ENCODE measurements around the gene PEAK3. TPM values are rescaled to one million over a fixed set of nuclear protein-coding genes. Genes with fewer than 3 reads are reported as not detected.

Gene PEAK3
- total and polyA plus RNA-seq, 10 of the 15 experiments (the other 5 are each of a cell fraction or from before 2014, with no cell fraction given): 0.03 to 0.10 (median 0.05) TPM; not detected in 7

- TF ChIP-seq EGR1 (IDR thresholded peaks at IDR 0.05; ENCODE audit: borderline replicate concordance in 1 of 2, low read depth in 2 of 2, low read length in 2 of 2): no peak
- TF ChIP-seq CREM (IDR thresholded peaks at IDR 0.05; ENCODE audit: low read depth): no peak
- TF ChIP-seq, protein P1, sequence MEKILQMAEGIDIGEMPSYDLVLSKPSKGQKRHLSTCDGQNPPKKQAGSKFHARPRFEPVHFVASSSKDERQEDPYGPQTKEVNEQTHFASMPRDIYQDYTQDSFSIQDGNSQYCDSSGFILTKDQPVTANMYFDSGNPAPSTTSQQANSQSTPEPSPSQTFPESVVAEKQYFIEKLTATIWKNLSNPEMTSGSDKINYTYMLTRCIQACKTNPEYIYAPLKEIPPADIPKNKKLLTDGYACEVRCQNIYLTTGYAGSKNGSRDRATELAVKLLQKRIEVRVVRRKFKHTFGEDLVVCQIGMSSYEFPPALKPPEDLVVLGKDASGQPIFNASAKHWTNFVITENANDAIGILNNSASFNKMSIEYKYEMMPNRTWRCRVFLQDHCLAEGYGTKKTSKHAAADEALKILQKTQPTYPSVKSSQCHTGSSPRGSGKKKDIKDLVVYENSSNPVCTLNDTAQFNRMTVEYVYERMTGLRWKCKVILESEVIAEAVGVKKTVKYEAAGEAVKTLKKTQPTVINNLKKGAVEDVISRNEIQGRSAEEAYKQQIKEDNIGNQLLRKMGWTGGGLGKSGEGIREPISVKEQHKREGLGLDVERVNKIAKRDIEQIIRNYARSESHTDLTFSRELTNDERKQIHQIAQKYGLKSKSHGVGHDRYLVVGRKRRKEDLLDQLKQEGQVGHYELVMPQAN (conservative IDR thresholded peaks at IDR 0.05): no peak
Measured at GRCh38 chr19:2276429-2276986, 5.5 kb downstream of the PEAK3 start (continued).

DNA sequence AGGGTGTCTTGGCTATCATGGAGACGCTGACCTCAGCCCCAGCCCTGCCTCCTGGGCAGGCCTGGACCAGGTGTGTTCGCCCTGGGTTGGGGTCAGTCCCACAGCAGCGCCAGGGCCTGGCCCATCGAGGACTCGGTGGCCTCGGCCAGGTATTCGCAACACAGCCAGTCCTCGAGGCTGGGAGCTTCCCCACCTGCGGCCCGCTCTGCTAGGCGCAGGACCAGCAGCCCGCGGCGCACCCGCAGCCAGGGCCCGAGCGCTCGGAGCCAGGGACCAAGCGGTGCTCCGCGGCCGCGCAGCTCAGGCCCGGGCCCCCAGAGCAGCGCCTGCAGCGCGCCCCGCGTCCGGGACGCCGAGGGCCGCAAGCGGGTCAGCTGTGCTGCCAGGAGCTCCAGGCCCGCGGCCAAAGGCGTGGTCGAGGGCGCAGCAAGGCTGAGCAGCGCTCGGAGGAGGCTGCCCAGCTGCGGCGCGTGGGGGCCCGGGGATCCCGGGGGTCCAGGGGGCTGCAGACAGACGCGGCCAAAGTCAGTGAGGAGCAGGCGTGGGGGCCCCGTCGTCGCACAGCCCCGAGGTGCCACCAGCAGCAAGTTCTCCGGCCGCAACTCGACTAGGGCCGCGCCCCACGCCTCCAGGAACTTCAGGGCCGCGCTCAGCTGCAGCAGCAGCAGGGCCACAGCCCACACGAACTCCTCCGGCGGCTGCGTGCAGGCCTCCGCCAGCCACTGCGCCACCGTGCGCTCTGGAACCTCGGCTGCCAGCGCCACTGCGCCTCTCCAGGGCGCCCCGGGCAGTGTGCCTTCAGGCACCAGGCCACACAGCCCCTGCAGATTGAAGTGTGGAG is 6.2 kb downstream of the PEAK3 start:
- POLR2A ChIA-PET: no interaction called here
- in situ Hi-C loops (cut with MboI): loop anchor here (10.0 kb wide), 1 partner anchor 339 kb away; no protein-coding TSS in a partner anchor
- TF ChIP-seq NRF1 (conservative IDR thresholded peaks at IDR 0.05; ENCODE audit: low read depth, low read length) (no peak), CHD2 (IDR thresholded peaks at IDR 0.05; ENCODE audit: borderline replicate concordance, low read depth, low read length) (no peak), SREBF1 (IDR thresholded peaks at IDR 0.05; ENCODE audit: low read length) (no peak), STAT1 (conservative IDR thresholded peaks at IDR 0.05) (no peak), EP300 (IDR thresholded peaks at IDR 0.05; ENCODE audit: borderline replicate concordance in 1 of 2, control insufficient read depth in 1 of 2, low read depth in 2 of 2, low read length in 2 of 2) (no peak), POLR2AphosphoS5 (IDR thresholded peaks at IDR 0.05; ENCODE audit: low read length) (peak; percentile 3; the same call in 1 of the 2 replicates), SMAD1 (IDR thresholded peaks at IDR 0.05; ENCODE audit: low read depth, partially characterized antibody) (no peak), RB1 (IDR thresholded peaks at IDR 0.05; ENCODE audit: borderline replicate concordance) (no peak), ZNF384 (IDR thresholded peaks at IDR 0.05; ENCODE audit: borderline replicate concordance, low read depth, low read length) (no peak), MEF2B (IDR thresholded peaks at IDR 0.05; ENCODE audit: partially characterized antibody, poor library complexity, severe bottlenecking) (no peak), E2F8 (IDR thresholded peaks at IDR 0.05; ENCODE audit: low read depth, partially characterized antibody) (no peak), ZNF622 (IDR thresholded peaks at IDR 0.05) (no peak), TAF1 (IDR thresholded peaks at IDR 0.05; ENCODE audit: borderline replicate concordance, low read depth, low read length) (no peak)

More for the DNA sequence above, 6.2 kb downstream of the PEAK3 start:
- RAD21 ChIA-PET (ENCODE audit: unreplicated experiment): interaction anchor here (1.1 to 4.5 kb wide), 4 partner anchors 18 to 116 kb away, joined by 3 to 44 read pairs (median 4); no protein-coding TSS in a partner anchor
- H3K4me2 ChIP-seq (ENCODE audit: control insufficient read depth, insufficient read depth): no peak overlapping the region
- ATAC-seq: no peak
- SMC1A ChIA-PET (ENCODE audit: uncharacterized antibody, unreplicated experiment): interaction anchor here (2.1 to 5.1 kb wide), 3 partner anchors 37 to 117 kb away, joined by 5 to 30 read pairs (median 10); no protein-coding TSS in a partner anchor
- no peaks in the 10 kb centered on the region for H3K27me3 ChIP-seq (replicated peaks in 1 of 2; ENCODE audit: control insufficient read depth in 2 of 2, insufficient read depth in 2 of 2, low read length in 1 of 2)
- peaks cover 7% of the 10 kb centered on the region for H3K4me1 ChIP-seq (ENCODE audit: control insufficient read depth, insufficient read depth, low read length)
- peaks cover 38% of the 10 kb centered on the region for H3K79me2 ChIP-seq (ENCODE audit: control insufficient read depth, insufficient read depth, low read length)
- H3K27ac ChIP-seq (ENCODE audit: control insufficient read depth, insufficient read depth): no peak overlapping the region
- H4K20me1 ChIP-seq (ENCODE audit: control insufficient read depth, insufficient read depth): peaks cover 10% of the 10 kb centered on the region
- no peak overlapping the region for H2AFZ ChIP-seq (ENCODE audit: control insufficient read depth, low read depth, low read length)
- CTCF ChIA-PET: interaction anchor here (1.0 to 6.4 kb wide), 8 partner anchors 9 to 116 kb away, joined by 3 to 46 read pairs (median 8); no protein-coding TSS in a partner anchor
- peaks cover 4 to 19% of the 10 kb centered on the region in 2 experiments for H3K36me3 ChIP-seq (ENCODE audit: control insufficient read depth in 2 of 2, insufficient read depth in 2 of 2, low read length in 1 of 2)
- no peak overlapping the region for H3K9ac ChIP-seq (ENCODE audit: control insufficient read depth, insufficient read depth, low read length)
- no peaks in the 10 kb centered on the region for H3K9me3 ChIP-seq (replicated peaks; ENCODE audit: control insufficient read depth, insufficient read depth, low read length)
- no peak for FAIRE-seq
- H3K4me3 ChIP-seq: no peak overlapping the region
- 97% methylated on average over 50 of the region's 74 CpGs for WGBS (ENCODE audit: insufficient coverage, insufficient replicate concordance, low lambda C conversion rate, missing lambda C conversion rate)
- intact Hi-C loops (cut with micrococcal nuclease; ENCODE audit: unreplicated experiment): loop anchor here (1.0 to 10.0 kb wide), 3 partner anchors 40 to 509 kb away; partner anchors contain the start of genes SGTA and THOP1
- no peak for DNase-seq (ENCODE audit: low read depth, low spot score)
- BruUV-seq (replicated peaks): no TSS peak
